Psoas muscle (tissue), 8 donors: ENCODE results near the gene RHD. TPM values are rescaled to one million over a fixed set of nuclear protein-coding genes. Genes with fewer than 3 reads are reported as not detected.
"Not testable (repeated sequence)": the region's sequence is repeated elsewhere in the genome, so short reads cannot be mapped to it uniquely, and the experiment has no call there.

Experiments
- ATAC-seq, 4 donors: fragments of 200-7000 bp; cut with Tn5 transposase; one replicate each; pipeline ENCODE4 v1.9.1; 2020; ENCODE audit warnings: moderate library complexity in 3 of 4, mild to moderate bottlenecking in 2 of 4
- DNase-seq, 2 donors: peaks; one replicate each; pipeline ENCODE4 v3.0.0-alpha.2; 2020
- H3K27ac ChIP-seq: fragments of 200-600 bp; one replicate; pipeline ENCODE4 v1.8.0; 2022
- H3K27me3 ChIP-seq, 3 donors: fragments of 200-600 bp in 1 of 3; one replicate each; pipeline versions ENCODE4 v1.6.1 to v1.8.0; 2013 to 2022; ENCODE audit warnings: low read length in 2 of 3, mild to moderate bottlenecking in 2 of 3, moderate library complexity in 1 of 3; ENCODE audit not compliant: insufficient read depth in 3 of 3
- H3K36me3 ChIP-seq, 2 donors: fragments of 200-600 bp in 1 of 2; one replicate each; pipeline versions ENCODE4 v1.6.1 to v1.8.0; 2013 to 2022; ENCODE audit warnings: low read depth in 1 of 2, mild to moderate bottlenecking in 1 of 2, moderate library complexity in 1 of 2; ENCODE audit not compliant: insufficient read depth in 1 of 2
- H3K4me1 ChIP-seq: fragments of 200-600 bp; one replicate; pipeline ENCODE4 v1.8.0; 2022
- H3K4me3 ChIP-seq: fragments of 200-600 bp; one replicate; pipeline ENCODE4 v1.8.0; 2022; ENCODE audit warnings: mild to moderate bottlenecking
- H3K9me3 ChIP-seq: fragments of 200-600 bp; one replicate; pipeline ENCODE4 v1.8.0; 2022
- WGBS, 3 donors: extraction: QIAGEN DNeasy Blood & Tissue Kit; methylation state at CpG; one replicate each; pipeline versions ENCODE4 v1.1.6 to v1.1.7; 2013; 5-methylcytosine and 5-hydroxymethylcytosine counted together
- intact Hi-C, 2 donors: fragments of 100-400 bp; cut with DNase I; formaldehyde crosslinking; loops; one replicate each; pipeline versions ENCODE4 v1.11.0 to v1.14.2; 2022
- polyA plus RNA-seq, 3 donors: library from polyadenylated mRNA; stranded (reverse); fragments of 200-250 nt; gene quantifications; one replicate each; pipeline ENCODE4 v1.2.3, GENCODE V29; 2013
- total RNA-seq, 4 donors: library from RNA; stranded (reverse); fragmentation: NEBNext Ultra II Directional in 2 of 4; extraction: Animal tissue kit (Norgen Biotek cat#: 25700) in 2 of 4; gene quantifications; one replicate each; pipeline versions ENCODE4 v1.2.1 to v1.2.4, GENCODE V29; 2021 to 2023
- donor health status: healthy with polysubstance abuse.
- donor health status: DM: no; HTN: no; CAD: no; lungs with moderate emphysema.
- donor health status: Bipolar disorder and iron deficiency.
- donor health status: healthy.
- donor health status: DM: yes; HTN: yes; CAD: no.
- donor health status: DM: no; HTN: no; CAD: no.
- donor health status: DM: no; HTN: no; CAD: no.
- donor health status: DM: yes; HTN: yes; CAD: no.

RHD gene
- total and polyA plus RNA-seq, 7 donors, result 0.12 TPM; not detected in 6

GRCh38 chr1:25278358-25278757 lies 6.0 kb downstream of the RHD start:
- H3K4me1 ChIP-seq, H3K4me3 ChIP-seq, H3K9me3 ChIP-seq, H3K27ac ChIP-seq, H3K27me3 ChIP-seq, DNase-seq, H3K36me3 ChIP-seq, intact Hi-C loops, ATAC-seq: not testable (repeated sequence)
- WGBS, 3 donors, result 29 to 64% (median 49%) methylated on average over 2 of the region's 2 CpGs

DNA sequence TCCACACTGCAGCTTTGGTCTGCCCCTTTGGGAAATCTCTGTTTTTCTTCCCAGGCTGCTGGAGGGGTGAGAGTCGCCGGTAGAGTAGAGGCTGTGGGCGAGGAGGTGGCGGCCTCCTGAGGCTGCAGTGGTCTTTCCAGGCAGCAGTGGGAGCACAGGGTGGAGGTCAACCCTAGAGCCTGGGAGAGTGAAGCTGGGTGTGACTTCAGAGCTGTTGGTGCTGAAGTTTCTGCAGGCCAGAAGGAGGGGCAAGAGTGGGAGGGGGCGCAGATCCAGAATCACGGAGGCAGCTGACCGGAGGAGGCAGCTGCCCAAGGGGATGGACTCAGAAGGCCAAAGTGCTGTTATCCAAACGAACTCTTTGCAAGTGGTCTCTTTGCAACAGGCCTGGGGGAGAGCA lies 6.5 kb downstream of the RHD start:
- WGBS, 3 donors, result 45 to 50% (median 49%) methylated on average over 3 to 4 of the region's 8 CpGs
- H3K4me1 ChIP-seq, ATAC-seq: not testable (repeated sequence)

DNA sequence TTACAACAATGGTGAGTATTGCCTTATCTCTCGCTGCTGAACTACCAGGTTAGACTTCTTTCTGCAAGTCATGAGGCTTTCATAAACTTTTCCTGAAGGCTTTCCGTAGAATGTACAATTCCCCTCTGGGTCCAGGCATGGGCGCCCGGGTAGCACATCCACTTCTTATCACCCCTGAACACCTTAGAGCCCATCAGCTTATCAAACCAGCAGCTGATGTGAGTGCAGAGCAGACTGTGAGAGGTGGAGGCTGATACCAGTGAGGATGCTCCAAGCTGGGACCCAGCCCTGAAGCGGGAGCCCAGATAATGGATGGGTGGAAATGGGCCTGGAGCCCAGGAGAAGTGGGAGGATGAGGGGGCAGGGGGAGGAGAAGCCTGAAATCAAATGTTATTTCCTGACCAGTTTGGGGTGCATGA lies 7.4 kb downstream of the RHD start:
- H3K4me1 ChIP-seq, H3K27me3 ChIP-seq, H3K4me3 ChIP-seq, H3K27ac ChIP-seq, DNase-seq, ATAC-seq, H3K9me3 ChIP-seq, H3K36me3 ChIP-seq, intact Hi-C loops: not testable (repeated sequence)
- WGBS, 3 donors, result 86 to 92% (median 89%) methylated on average over 4 of the region's 5 CpGs

More for the DNA sequence above, 6.5 kb downstream of the RHD start:
- H3K9me3 ChIP-seq, H3K36me3 ChIP-seq, H3K4me3 ChIP-seq, DNase-seq, intact Hi-C loops, H3K27ac ChIP-seq, H3K27me3 ChIP-seq: not testable (repeated sequence)

DNA sequence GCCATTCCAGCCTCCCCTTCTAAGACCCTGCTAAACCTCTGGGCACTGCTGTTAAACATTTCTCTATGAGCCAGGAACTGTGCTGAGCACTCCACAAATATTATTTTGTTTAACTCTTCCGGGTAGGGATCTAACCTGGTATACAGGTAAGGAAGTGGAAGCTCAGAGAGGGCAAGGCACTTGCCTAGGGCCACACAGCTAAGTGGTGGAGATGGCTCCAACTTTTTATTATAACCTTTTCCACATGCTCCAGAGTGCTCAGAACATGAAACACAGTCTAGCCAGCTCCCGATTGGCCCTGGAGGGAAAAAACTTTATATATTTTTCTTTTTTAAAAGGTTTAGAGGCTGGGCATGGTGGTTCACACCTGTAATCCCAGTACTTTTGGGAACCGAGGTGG lies 13.6 kb downstream of the RHD start:
- not testable (repeated sequence) for DNase-seq, H3K4me3 ChIP-seq, ATAC-seq, H3K36me3 ChIP-seq, H3K27me3 ChIP-seq, H3K4me1 ChIP-seq, H3K27ac ChIP-seq, H3K9me3 ChIP-seq
- WGBS, 3 donors, result 84 to 90% (median 88%) methylated on average over 3 of the region's 3 CpGs
- intact Hi-C loops, result loop anchor here in 1 of 2 donors (5.0 kb wide), 2 partner anchors 121 to 231 kb away; no protein-coding TSS in a partner anchor

- H3K9me3 ChIP-seq, H3K27ac ChIP-seq, H3K36me3 ChIP-seq, H3K4me1 ChIP-seq, DNase-seq, ATAC-seq, H3K4me3 ChIP-seq, H3K27me3 ChIP-seq: not testable (repeated sequence)
- 71 to 91% (median 79%) methylated on average over 3 to 5 of the region's 6 CpGs for WGBS, 3 donors
- intact Hi-C loops, result loop anchor here in 1 of 2 donors (5.0 kb wide), 2 partner anchors 120 to 230 kb away; no protein-coding TSS in a partner anchor
Measured at GRCh38 chr1:25287164-25287563, 14.9 kb downstream of the RHD start.

GRCh38 chr1:25288573-25289101 lies 16.3 kb downstream of the RHD start:
- not testable (repeated sequence) for ATAC-seq, H3K4me1 ChIP-seq, H3K27ac ChIP-seq, DNase-seq, H3K36me3 ChIP-seq, H3K9me3 ChIP-seq, H3K27me3 ChIP-seq, H3K4me3 ChIP-seq
- WGBS, 3 donors, result 75 to 83% (median 80%) methylated on average over 2 to 3 of the region's 8 CpGs
- intact Hi-C loops, result loop anchor here in 1 of 2 donors (5.0 kb wide), 2 partner anchors 119 to 229 kb away; no protein-coding TSS in a partner anchor

GRCh38 chr1:25290043-25290442 lies 17.7 kb downstream of the RHD start:
- H3K9me3 ChIP-seq, H3K27ac ChIP-seq, H3K4me1 ChIP-seq, H3K27me3 ChIP-seq, intact Hi-C loops, H3K36me3 ChIP-seq, H3K4me3 ChIP-seq, DNase-seq: not testable (repeated sequence)
- 14 to 25% (median 14%) methylated on average over 3 to 5 of the region's 6 CpGs for WGBS, 3 donors
- ATAC-seq, result peak in 2 of 4 donors; percentile 74 to 87

GRCh38 chr1:25293426-25293825 lies 21.1 kb downstream of the RHD start:
- intact Hi-C loops, H3K4me3 ChIP-seq, H3K36me3 ChIP-seq, H3K9me3 ChIP-seq, H3K4me1 ChIP-seq, ATAC-seq, H3K27me3 ChIP-seq, DNase-seq, H3K27ac ChIP-seq: not testable (repeated sequence)
- 94 to 98% (median 96%) methylated on average over 2 of the region's 2 CpGs for WGBS, 3 donors

GRCh38 chr1:25294889-25295826 lies 22.8 kb downstream of the RHD start:
- H3K4me1 ChIP-seq, H3K9me3 ChIP-seq, H3K4me3 ChIP-seq, H3K27ac ChIP-seq, H3K27me3 ChIP-seq, H3K36me3 ChIP-seq, ATAC-seq, intact Hi-C loops, DNase-seq: not testable (repeated sequence)
- 77 to 86% (median 79%) methylated on average over 4 to 5 of the region's 14 CpGs for WGBS, 3 donors

DNA sequence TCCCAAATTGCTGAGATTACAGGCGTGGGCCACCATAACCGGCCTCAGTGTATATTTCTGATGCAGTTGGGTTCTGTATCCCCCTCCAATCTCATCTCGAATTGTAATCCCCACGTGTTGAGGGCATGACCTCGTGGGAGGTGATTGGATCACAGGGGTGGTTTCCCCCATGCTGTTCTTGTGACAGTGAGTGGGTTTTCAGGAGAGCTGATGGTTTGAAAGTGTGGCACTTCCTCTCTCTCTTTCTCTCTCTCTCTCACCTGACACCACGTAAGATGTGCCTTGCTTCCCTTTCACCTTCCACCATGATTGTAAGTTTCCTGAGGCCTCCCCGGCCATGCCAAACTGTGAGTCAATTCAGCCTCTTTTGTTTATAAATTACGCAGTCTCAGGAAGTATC lies 24.2 kb downstream of the RHD start:
- ATAC-seq, DNase-seq, intact Hi-C loops, H3K27ac ChIP-seq, H3K27me3 ChIP-seq, H3K36me3 ChIP-seq, H3K9me3 ChIP-seq, H3K4me3 ChIP-seq, H3K4me1 ChIP-seq: not testable (repeated sequence)
- WGBS, 3 donors, result 66 to 80% (median 72%) methylated on average over 5 to 6 of the region's 8 CpGs

DNA sequence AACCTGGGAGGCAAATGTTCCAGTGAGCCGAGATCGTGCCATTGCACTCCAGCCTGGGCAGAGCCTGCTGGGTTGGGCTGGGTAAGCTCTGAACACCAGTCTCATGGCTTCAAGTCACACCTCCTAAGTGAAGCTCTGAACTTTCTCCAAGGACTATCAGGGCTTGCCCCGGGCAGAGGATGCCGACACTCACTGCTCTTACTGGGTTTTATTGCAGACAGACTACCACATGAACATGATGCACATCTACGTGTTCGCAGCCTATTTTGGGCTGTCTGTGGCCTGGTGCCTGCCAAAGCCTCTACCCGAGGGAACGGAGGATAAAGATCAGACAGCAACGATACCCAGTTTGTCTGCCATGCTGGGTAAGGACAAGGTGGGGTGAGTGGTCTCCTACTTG lies 28.4 kb downstream of the RHD start:
- H3K27me3 ChIP-seq, H3K4me1 ChIP-seq, H3K9me3 ChIP-seq, H3K27ac ChIP-seq, H3K36me3 ChIP-seq, H3K4me3 ChIP-seq, DNase-seq, intact Hi-C loops: not testable (repeated sequence)
- ATAC-seq, result peak in 2 of 4 donors; percentile 66 to 71
- 59 to 74% (median 70%) methylated on average over 7 to 9 of the region's 9 CpGs for WGBS, 3 donors
